Measurements from ENCODE around the gene GLB1L.

The GLB1L gene

DNA sequence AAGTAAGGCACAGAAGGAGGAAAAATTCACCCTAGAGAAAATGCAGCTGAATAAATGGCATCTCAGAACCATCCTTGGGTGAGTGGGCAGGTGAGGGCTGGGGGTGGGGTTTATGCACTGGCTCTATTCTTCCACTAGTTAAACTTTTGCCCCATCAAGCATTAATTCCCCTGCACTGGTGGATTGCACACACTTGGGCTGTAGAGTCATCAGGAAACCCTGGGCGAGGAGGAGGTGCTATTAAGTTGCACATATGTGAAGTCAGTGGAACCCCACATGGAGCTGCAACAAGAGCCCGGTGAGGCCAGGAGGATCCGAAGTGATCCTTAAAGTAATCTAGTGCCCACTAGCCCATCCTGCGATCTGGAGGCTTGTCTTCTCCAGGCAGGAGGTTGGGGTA, 27.1 kb upstream of the GLB1L start:
- H3K27ac ChIP-seq = no peak overlapping the region
- no peak for TF ChIP-seq ZFX (IDR thresholded peaks at IDR 0.05; ENCODE audit: borderline replicate concordance)
- TF ChIP-seq, protein P1, sequence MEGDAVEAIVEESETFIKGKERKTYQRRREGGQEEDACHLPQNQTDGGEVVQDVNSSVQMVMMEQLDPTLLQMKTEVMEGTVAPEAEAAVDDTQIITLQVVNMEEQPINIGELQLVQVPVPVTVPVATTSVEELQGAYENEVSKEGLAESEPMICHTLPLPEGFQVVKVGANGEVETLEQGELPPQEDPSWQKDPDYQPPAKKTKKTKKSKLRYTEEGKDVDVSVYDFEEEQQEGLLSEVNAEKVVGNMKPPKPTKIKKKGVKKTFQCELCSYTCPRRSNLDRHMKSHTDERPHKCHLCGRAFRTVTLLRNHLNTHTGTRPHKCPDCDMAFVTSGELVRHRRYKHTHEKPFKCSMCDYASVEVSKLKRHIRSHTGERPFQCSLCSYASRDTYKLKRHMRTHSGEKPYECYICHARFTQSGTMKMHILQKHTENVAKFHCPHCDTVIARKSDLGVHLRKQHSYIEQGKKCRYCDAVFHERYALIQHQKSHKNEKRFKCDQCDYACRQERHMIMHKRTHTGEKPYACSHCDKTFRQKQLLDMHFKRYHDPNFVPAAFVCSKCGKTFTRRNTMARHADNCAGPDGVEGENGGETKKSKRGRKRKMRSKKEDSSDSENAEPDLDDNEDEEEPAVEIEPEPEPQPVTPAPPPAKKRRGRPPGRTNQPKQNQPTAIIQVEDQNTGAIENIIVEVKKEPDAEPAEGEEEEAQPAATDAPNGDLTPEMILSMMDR (IDR thresholded peaks at IDR 0.05) = no peak

- no peak overlapping the region for H3K27ac ChIP-seq
- TF ChIP-seq, protein P1 (IDR thresholded peaks at IDR 0.05) = no peak
- TF ChIP-seq ZFX (IDR thresholded peaks at IDR 0.05; ENCODE audit: borderline replicate concordance) = no peak
These were observed 25.8 kb upstream of the GLB1L start for GRCh38 chr2:219271021-219271420.

- TF ChIP-seq, protein P1 (IDR thresholded peaks at IDR 0.05) = no peak
- no peak for TF ChIP-seq ZFX (IDR thresholded peaks at IDR 0.05; ENCODE audit: borderline replicate concordance)
- no peak overlapping the region for H3K27ac ChIP-seq
These were observed 24.8 kb upstream of the GLB1L start for GRCh38 chr2:219270055-219270372.

GRCh38 chr2:219269362-219270054, 24.3 kb upstream of the GLB1L start:
- TF ChIP-seq ZFX (IDR thresholded peaks at IDR 0.05; ENCODE audit: borderline replicate concordance) = no peak
- TF ChIP-seq, protein P1 (IDR thresholded peaks at IDR 0.05) = no peak
- H3K27ac ChIP-seq = no peak overlapping the region

DNA sequence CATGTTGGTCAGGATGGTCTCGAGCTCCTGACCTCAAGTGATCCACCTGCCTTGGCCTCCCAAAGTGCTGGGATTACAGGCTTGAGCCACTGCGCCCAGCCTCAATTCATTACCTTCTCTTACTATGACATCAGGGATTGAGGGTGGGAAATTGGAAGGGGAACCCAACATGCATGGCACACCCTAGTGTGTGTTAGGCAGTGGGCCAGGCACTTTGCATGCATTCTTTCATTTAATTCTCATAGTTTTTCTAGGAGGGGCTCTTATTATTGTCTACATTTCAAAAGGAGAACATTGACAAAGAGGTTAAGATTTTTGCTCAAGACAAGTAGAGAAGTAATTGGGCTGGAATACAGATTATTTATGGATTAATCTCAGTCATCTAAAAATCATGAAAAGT, 23.1 kb upstream of the GLB1L start:
- no peak overlapping the region for H3K27ac ChIP-seq
- no peak for TF ChIP-seq ZFX (IDR thresholded peaks at IDR 0.05; ENCODE audit: borderline replicate concordance)
- TF ChIP-seq, protein P1 (IDR thresholded peaks at IDR 0.05) = no peak

- no peak for TF ChIP-seq ZFX (IDR thresholded peaks at IDR 0.05; ENCODE audit: borderline replicate concordance)
- TF ChIP-seq, protein P1 (IDR thresholded peaks at IDR 0.05) = no peak
- H3K27ac ChIP-seq = no peak overlapping the region
These were observed 21.6 kb upstream of the GLB1L start for GRCh38 chr2:219266886-219267285.

- H3K27ac ChIP-seq = no peak overlapping the region
- TF ChIP-seq, protein P1 (IDR thresholded peaks at IDR 0.05) = no peak
- no peak for TF ChIP-seq ZFX (IDR thresholded peaks at IDR 0.05; ENCODE audit: borderline replicate concordance)
These were observed 21.0 kb upstream of the GLB1L start for GRCh38 chr2:219266232-219266631.

All from 22Rv1 (cell line).